GM19438 (cell line): ENCODE data around the gene PLCH2.

Source experiments
- ATAC-seq: cut with Tn5 transposase; IDR thresholded peaks from one replicate; pipeline ENCODE4 v1.9.1; 2021; ENCODE audit warnings: low read depth; ENCODE audit not compliant: unreplicated experiment

PLCH2 gene

DNA sequence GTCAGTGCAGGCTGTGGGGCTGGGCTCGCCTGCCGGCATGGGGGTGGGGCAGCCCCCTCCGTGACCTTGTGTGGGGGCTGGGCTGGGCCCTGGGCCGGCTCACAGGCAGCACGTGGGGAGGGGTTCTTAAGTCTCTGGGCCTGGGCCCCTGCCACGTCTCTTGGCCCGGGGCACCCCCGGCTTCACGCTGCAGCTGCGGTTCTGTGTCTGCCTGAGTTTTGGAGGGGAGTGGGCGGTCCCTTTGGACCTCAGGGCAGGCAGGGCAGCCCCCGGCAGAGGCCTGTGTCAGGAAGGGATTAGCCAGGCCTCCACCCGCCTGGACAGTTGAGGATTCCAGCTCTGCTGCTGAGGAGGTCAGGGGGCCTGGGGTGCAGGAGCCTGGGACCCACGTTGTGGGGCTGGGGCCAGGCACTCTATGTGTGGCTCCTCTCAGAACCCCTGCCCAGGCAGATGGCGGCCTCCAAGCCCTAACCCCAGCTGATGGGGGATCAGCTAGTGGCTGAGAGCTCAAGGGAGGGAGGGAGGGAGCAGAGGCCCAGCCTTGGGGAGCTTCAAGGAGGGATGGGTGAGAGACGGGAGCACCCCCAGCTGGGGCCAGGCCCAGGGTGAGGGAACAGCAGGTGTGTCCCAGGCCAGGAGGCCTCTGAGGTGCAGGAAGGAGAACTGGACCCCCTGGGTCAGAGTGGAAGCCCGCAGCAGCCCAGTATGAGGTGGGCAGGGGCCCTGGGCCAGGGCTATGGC lies 1.8 kb upstream of the PLCH2 start:
- no peak for ATAC-seq

DNA sequence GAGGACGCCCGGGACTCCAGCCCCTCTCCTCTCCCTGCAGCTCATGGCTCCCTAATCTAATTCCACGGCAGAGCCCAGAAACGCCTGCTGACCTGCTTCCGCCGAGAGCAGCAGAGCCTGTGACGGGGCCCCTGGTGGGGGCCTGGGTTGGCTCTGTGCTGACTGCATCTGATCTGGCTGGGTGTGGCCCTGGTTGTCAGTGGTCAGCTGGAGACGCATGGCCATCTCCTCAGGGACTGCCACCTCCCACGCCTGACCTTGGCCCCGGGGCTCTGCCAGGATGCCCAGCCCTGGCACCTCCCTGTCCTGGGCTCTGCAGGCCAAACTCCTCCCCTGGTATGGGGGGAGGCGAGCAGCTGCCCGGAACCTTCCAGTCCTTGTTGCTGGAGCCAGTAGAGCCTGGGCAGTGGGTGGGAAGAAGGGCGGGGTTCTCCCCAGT lies 1.1 kb upstream of the PLCH2 start:
- ATAC-seq = no peak

DNA sequence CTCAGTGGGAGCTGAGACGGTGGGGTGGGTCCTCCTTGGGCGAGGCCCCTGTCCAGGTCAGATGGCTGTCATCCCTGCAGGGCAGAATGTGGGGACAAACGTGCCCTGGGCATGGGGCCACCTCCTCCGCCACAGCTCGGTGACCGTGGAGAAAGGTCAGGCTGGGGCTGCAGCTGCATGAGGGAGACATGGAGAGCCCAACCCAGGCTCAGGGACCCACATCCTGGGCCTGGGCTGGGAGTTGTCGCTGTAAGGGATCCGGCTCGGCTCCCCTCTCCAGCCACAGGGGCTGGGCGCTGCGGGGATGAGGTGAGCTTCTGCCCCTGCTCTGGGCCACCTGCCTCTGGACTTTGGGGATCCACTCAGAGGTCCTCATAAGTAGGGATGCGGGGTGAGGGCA lies 518 bp upstream of the PLCH2 start:
- ATAC-seq = no peak

DNA sequence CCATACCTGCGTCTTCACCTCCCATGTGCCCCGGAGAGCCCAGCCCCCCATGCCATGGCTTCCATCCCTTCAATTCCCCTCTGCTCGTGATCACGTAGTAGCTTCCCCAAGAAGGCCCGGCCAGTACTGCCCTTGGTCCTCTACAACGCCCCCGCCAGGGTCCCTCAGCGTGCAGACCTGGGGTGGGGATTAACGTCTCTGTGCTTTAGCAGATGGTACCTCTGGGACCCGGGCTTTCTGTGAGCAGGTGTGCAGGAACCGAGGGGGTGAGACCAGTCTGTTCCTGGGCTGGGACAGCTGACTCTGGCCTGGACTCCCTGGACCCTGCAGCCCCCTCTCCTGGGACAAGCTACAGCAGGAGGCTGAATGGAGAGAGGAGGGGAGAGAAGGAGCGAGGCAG lies 1.2 kb downstream of the PLCH2 start:
- no peak for ATAC-seq

DNA sequence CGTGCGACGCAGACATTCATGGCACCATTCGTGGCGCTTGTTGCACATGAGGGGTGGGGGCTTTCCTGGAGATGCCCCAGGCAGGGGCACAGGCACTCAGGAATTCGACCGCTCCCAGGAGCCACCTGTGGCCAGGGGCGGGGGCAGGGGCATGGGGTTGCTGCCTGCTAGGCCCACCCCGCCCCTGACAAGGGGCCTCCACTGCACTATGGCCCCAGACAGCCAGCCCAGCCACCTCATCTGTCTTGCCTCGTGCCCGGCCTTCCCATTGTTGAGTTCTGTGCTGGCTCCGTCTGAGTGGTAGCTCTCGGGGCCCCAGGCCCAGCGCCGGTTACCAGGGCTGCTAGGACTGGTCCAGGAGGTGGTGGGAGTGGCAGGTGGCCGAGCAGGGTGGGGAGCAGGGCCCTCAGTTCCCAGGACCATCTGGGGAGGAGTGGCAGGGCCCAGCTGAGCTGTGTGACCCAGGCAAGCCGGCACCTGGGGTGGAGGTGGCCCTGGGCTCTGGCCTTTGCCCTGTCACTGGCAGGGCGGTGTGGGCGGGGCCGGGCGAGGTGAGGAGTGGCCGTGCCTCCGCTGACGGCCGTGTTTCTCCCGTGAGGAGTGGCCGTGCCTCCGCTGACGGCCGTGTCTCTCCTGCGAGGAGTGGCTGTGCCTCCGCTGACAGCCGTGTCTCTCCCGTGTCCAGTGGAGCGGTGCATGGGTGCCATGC lies 1.9 kb downstream of the PLCH2 start:
- ATAC-seq = no peak

DNA sequence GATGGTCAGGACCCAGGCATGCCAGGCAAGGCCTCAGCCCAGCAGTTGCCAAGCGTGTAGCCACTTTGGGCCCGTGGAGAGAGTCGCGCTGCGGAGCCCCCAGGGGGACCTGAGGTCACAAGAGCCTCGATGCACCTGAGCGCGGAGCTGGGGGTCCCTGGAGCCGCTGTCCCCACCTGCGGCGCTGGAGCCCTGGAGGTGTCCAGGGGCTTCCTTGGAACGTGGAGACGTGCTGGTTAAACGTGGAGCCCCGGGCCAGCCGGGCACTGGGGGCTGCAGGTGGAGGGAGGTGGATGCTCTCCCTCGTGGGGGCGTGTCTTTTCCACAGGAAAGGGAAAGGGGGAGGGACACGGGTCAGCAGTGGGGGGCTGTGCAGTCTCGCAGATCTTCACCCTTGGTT lies 3.1 kb downstream of the PLCH2 start:
- no peak for ATAC-seq

DNA sequence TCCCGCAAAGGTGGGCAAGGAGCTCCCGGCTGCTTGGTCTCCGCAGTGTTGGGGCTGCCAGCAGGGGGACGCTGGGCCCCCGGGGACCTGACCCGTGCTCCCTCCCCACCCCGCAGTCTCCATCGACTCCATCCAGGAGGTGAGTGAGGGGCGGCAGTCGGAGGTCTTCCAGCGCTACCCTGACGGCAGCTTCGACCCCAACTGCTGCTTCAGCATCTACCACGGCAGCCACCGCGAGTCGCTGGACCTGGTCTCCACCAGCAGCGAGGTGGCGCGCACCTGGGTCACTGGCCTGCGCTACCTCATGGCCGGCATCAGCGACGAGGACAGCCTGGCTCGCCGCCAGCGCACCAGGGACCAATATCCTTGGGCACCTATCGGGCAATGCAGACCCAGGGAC lies 3.5 kb downstream of the PLCH2 start:
- ATAC-seq = no peak

DNA sequence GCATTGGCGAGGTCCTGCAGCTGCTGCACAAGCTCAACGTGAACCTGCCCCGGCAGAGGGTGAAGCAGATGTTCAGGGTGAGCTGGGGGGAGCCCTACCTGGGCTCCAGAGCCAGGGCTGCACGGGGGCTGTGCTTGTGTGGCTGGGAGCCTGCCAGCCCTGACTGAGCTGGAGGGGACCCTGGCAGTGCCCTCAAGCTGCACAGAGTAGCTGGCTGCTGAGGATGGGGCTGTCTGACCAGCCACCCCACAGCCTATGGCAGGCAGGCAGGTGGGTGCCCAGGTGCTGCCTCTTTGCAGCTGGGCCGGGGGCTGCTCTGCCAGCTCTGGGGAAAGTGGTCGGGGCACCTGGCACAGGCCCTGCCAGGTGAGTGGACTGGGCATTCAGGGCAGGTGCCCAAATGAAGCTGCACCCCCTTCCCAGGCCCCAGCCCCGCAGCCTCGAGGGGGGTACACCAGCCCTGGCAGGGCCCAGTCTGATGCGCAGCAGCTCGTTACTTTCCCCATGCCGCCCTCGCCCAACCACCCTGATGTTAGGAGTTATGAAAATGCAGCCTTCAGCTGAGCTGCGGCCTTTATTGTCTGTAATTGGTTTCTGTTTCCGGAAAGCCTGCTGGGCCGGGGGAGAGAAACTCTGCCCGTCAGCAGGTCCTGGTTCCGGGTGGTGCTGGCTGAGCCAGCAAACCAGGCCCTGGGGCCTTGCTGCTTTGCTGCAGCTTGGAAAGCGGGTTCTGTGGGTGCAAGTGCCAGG lies 4.3 kb downstream of the PLCH2 start:
- ATAC-seq = no peak

DNA sequence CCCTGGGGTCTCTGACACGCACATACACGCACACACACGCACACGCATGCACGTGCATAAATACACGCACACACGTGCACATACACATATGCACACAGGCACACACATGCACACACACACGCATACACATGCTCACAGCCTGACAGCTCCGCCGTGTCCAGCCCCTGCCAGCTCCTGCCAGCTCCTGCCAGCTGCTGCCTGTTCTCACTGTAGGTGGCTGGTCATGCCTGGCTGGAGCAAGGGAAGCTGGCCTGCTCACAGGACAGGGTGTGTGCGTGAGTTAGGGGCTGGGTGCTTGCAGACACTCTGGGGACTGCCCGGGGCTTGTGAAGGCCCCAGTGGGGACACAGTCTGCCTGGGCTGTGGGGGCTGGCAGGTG lies 4.9 kb downstream of the PLCH2 start:
- ATAC-seq = no peak

DNA sequence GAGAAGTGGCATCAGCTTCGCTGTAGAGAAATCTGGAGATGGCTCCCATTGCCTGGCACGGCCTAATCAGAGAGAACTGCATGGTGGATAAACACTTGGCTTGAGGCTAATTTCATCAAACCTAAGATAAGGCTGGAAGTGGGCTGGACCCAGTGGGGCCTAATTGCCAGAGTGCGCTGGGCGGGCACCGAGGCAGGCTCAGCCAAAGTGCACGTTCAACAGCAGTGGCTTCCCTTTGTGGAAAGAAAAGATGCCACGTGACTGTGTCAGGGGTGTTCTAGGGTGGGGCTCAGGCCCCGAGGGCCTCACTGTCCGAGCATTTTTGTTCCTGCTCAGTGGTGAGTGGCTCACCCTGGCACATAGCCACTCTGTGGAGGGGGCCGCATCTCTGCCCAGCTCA lies 5.8 kb downstream of the PLCH2 start:
- no peak for ATAC-seq

DNA sequence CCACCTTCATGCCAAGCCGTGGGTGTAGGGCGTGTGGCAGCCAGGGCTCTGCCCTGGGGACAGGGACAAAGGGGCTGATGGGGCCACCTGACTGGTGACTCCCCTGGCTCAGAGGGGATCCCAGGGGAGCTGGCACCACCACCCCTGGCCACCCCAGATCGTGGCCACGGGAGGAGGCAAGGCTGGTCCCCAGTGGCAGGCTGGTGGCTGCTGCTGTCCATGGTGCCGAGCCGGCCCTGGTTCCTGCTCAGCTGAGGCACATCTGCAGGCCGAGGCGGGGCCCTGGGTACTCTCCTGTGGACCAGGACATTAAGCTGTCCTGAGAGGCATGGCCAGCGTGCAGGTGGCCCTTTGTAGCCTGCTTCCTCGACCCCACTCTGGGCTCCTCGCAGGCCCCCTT lies 6.5 kb downstream of the PLCH2 start:
- ATAC-seq = no peak

DNA sequence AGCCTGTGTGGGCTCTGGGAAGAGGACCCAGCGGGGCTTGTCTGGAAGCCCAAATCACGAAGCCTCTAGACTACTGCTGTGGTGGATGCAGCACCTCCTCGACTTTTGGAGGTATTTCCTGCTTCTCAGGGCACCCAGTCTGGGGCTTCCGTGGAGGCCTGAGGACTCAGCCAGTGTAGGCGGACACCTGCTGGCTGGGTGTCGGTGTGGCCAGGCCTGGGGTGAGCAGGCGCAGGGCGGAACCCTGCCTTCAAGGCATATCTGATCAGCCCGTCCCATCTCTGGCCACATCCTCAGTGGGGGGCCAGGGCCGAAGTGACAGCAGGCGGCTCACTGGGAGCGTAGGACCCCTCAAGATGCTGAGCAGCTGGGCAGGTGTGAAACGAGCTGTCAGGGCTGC lies 6.9 kb downstream of the PLCH2 start:
- no peak for ATAC-seq

DNA sequence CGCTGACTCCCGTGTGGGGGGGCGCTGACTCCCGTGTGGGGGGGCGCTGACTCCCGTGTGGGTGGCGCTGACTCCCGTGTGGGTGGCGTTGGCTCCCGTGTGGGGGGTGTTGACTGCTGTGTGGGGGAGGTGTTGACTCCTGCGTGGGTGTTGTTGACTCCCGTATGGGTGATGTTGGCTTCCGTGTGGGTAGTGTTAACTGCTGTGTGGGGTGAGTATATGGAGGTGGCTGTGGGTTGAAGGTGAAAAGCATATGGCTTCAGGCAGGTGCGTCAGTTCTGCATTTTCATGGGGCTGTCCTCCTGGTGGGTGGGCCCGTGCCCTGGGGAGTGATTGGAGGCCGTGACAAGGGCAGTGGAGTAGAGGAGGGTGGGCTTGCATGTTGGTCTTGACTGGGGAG lies 7.9 kb downstream of the PLCH2 start:
- no peak for ATAC-seq

DNA sequence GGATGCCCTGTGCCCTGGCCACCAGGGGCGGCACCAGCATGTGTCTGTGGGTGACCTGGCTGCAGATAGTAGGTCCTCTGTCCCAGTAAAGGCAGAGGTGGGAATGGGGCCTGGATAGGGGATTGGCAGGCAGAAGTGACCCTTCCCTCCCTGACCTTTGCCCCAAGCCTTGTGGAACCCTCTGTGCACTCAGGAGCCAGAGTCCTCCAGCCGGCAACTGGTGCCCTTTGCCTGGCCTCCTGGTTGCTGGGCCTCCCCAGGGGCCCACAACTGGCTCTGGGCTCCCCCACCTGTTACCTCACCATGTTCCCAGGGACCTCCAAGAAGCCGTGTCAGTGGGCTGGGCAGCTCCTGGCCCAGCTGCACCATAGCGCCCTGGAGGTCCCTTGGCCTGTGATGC lies 10.0 kb downstream of the PLCH2 start:
- no peak for ATAC-seq

DNA sequence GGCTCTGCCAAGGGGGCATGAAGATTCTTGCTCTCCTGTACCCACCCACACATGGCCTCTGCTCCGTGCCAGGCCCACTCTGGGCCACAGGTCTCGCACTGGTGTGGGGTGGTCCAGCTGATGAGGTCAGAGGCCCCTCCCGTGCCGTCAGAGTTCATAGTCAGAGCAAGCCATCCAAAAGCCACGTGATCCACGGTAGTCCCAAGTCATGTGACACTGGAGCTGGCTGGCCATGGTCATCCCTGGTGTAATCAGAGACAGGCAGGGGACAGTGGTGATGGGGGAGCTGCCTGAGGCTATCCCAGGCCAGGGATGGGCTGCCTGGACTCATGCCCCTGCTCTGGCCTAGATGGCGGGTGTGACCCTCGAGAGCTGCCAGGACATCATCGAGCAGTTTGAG lies 10.5 kb downstream of the PLCH2 start:
- ATAC-seq = no peak

DNA sequence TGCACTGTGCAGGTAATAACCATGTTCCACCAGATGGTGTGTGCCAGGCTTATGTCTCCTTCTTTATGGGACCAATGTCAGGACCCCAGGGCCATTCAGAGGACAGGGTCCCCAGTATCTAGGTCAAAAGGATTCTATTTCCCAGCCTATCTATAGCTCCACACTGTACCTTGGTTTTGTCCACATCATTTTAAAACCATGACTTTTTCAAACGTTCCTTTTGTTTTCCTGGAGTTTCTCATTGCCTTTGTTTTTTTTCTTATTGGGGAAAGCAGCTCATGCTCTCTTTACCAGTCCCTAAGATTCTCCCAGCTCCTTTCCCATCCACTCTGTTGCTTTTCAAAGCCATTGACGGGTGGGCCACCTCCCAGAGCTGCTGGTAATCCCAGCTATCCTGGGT lies 12.6 kb downstream of the PLCH2 start:
- ATAC-seq = no peak

DNA sequence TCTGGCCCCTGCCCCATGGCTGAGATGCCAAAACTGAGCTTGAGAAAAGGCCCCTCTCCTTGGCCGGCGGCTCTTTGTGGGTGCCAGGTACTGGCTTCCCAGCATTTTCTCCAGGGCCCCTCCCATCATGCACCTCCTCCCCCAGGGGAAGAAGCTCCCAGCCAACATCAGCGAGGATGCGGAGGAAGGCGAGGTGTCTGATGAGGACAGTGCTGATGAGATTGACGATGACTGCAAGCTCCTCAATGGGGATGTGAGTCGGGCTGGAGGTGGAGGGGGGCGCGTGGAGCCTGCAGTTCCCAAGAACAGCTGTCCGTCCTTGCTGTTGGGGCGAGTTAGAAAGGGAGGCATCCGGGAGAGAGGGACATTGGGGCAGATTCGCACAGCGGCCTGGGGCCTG lies 13.5 kb downstream of the PLCH2 start:
- no peak for ATAC-seq

DNA sequence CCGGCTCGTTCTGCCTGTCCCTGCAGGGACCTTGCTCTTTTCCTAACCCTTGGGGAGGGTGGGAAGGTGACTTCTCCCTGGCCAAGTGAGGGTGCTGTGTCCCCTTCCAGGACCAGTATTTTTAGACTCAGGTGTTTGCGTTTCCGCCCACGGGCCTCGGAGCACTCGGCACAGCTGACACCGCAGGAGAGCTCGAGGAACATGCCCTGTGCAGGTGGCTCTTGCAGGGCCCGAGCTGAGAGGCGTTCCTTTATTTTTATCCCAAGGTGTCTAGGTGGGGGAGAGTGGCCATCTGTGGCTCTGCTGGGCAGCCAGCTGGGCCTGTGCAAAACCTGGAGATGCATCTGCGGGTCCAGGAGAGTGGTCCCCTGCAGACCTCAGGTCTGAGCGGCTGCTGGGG lies 16.0 kb downstream of the PLCH2 start:
- no peak for ATAC-seq

DNA sequence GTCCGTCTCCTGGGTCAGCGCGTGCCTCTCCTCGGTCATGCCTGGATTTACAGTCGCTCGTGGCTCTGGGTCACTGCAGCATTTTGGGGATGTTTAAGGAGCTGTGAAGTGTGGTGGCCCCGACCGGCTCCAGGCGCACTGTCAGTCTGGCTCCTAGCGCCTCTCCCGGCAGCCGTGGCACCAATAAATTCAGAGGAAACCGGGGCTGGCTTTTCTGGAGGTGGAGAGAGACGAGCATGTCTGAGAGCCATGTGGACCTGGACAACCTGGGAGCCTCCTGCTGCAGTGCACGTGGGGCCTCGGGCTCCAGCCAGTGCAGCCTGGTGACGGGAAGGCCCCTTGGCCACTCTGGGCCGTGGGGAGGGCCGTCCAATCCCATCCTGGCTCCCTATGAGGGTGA lies 17.1 kb downstream of the PLCH2 start:
- ATAC-seq = no peak

DNA sequence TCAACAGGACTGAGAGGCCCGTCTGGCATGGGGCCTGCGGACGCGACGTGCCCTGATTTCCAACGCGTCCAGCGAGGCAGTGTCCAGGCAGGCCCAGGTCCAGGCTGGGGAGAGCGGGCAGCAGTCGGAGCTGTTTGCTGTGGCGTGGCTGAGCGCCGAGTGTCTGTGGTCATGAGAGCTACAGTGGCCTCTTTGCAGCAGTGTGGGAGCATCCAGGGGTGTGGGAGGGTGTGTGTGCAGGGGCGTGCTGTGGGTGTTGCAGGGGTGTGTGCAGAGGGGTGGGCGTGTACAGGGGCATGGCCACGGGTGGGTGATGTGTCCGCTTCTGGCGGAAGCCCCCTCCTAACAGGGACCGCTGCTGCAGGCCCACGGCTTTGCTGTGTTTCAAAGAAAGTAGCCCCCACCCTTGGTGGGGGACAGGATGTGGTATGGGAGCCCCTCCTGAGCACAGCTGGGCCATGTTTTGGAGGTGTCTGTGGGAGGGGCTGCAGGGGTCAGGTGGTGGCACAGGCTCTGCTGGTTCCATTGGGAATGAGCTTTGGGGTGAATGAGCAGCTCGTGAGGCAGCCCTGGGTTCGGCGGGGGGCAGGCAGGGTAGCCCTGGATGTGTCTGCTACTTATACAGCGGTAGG lies 17.7 kb downstream of the PLCH2 start:
- ATAC-seq = no peak

DNA sequence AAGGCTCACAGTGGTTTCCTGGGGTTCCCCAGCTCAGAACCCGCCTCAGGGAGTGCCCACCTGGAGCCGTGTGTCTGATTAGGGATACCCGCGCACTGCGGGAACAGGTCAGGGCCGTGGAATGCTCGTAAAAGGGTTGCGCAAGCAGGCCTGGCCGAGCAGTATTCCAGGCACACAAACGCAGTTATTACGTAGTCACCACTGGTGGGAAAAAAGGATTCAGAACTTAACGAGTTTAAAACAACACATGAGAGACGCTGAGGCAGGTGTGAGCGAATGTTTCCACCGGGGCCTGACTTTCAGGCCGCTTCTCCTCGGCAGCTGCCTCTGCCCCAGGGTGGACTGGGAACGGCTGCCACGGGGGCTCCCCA lies 18.2 kb downstream of the PLCH2 start:
- no peak for ATAC-seq
